PC-3 (cell line): ENCODE measurements around the gene ULBP1. TPM values are rescaled to one million over a fixed set of nuclear protein-coding genes. Genes with fewer than 3 reads are reported as not detected.
A peak's percentile ranks its signal among the peaks of the same experiment; 100 is the strongest.

Experiments
- ATAC-seq: fragments of 200-7000 bp; cut with Tn5 transposase; 2 replicates; pipeline ENCODE4 v1.9.1; 2020; ENCODE audit warnings: mild to moderate bottlenecking, moderate library complexity
- BruUV-seq: library from RNA; stranded (reverse); fragments of 400-500 nt; replicated peaks from 2 replicates; lab custom pipeline; 2021; lab: Mats Ljungman, UMichigan
- CTCF ChIA-PET: fragments of 300-600 bp; sonication (Branson Sonifier 250); formaldehyde crosslinking; loops from one replicate; lab custom pipeline; 2022; ENCODE audit warnings: antibody characterized with exemption; lab: Charles Lee
- POLR2A ChIA-PET: fragments of 300-600 bp; sonication (Branson Sonifier 250); formaldehyde crosslinking; loops from one replicate; lab custom pipeline; 2022; ENCODE audit warnings: antibody characterized with exemption; ENCODE audit not compliant: unreplicated experiment; lab: Charles Lee
- DNase-seq: peaks from one replicate; pipeline ENCODE4 v3.0.0-alpha.2; 2015
- H2AFZ ChIP-seq: fragments of 300-600 bp; sonication (generic); 2 replicates; pipeline ENCODE4 v1.6.0; 2016; ENCODE audit warnings: antibody characterized with exemption, low read length
- H3F3A ChIP-seq: fragments of 300-600 bp; sonication (generic); one replicate; pipeline ENCODE4 v1.6.0; 2017; ENCODE audit warnings: antibody characterized with exemption, low read length, control low read depth, mild to moderate bottlenecking; ENCODE audit not compliant: unreplicated experiment
- H3K27ac ChIP-seq: fragments of 300-600 bp; sonication (generic); 2 replicates; pipeline ENCODE4 v1.5.1; 2016; ENCODE audit warnings: mild to moderate bottlenecking, low read length
- H3K27me3 ChIP-seq: fragments of 300-600 bp; sonication (generic); 2 replicates; pipeline ENCODE4 v1.6.1; 2016; ENCODE audit warnings: low read length, mixed read lengths
- H3K36me3 ChIP-seq: fragments of 300-600 bp; sonication (generic); 2 replicates; pipeline ENCODE4 v1.6.1; 2016; ENCODE audit warnings: low read depth, mixed run types, low read length, mixed read lengths
- H3K4me1 ChIP-seq: fragments of 300-600 bp; sonication (generic); 2 replicates; pipeline ENCODE4 v1.5.1; 2016; ENCODE audit warnings: low read length; ENCODE audit not compliant: insufficient read depth
- H3K4me2 ChIP-seq: fragments of 300-600 bp; sonication (generic); 2 replicates; pipeline ENCODE4 v1.6.0; 2016; ENCODE audit warnings: low read length
- H3K4me3 ChIP-seq: fragments of 300-600 bp; sonication (generic); 2 replicates; pipeline ENCODE4 v1.5.1; 2016; ENCODE audit warnings: mild to moderate bottlenecking, low read length, mixed read lengths
- H3K79me2 ChIP-seq: fragments of 300-600 bp; sonication (generic); 2 replicates; pipeline ENCODE4 v1.6.1; 2017; ENCODE audit warnings: low read length, mixed read lengths
- H3K9ac ChIP-seq: fragments of 300-600 bp; sonication (generic); 2 replicates; pipeline ENCODE4 v1.6.0; 2016; ENCODE audit warnings: mild to moderate bottlenecking, low read length
- H3K9me2 ChIP-seq: fragments of 300-600 bp; sonication (generic); replicated peaks from 2 replicates; pipeline ENCODE4 v1.6.1; 2016; ENCODE audit warnings: mixed run types, low read length, mixed read lengths
- H3K9me3 ChIP-seq: fragments of 300-600 bp; sonication (generic); 2 replicates; pipeline ENCODE4 v1.6.1; 2016; ENCODE audit warnings: low read length, mixed read lengths
- H4K20me1 ChIP-seq: fragments of 300-600 bp; sonication (generic); 2 replicates; pipeline ENCODE4 v1.6.1; 2016; ENCODE audit warnings: low read length, mixed read lengths
- CTCF ChIP-seq: fragments of 300-600 bp; sonication (generic); conservative IDR thresholded peaks from 2 replicates; pipeline ENCODE4 v1.5.1; 2017; ENCODE audit warnings: antibody characterized with exemption, low read depth, mild to moderate bottlenecking, low read length
- EZH2 ChIP-seq: fragments of 300-600 bp; sonication (generic); IDR thresholded peaks from one replicate; pipeline ENCODE4 v1.6.1; 2017; ENCODE audit warnings: antibody characterized with exemption, mild to moderate bottlenecking, low read length; ENCODE audit not compliant: unreplicated experiment
- EZH2phosphoT487 ChIP-seq: fragments of 300-600 bp; sonication (generic); IDR thresholded peaks from 2 replicates; pipeline ENCODE4 v1.6.1; 2018; ENCODE audit warnings: mild to moderate bottlenecking, antibody characterized with exemption, low read length, borderline replicate concordance
- intact Hi-C: fragments of 100-400 bp; cut with micrococcal nuclease; formaldehyde crosslinking; loops from 2 replicates; pipeline ENCODE4 v1.9.0; 2023
- total RNA-seq: library from RNA; depleted of rRNA; stranded (reverse); fragments of >200 nt; gene quantifications from 2 replicates; pipeline ENCODE4 v1.2.3, GENCODE V29; 2014

The ULBP1 gene
- total RNA-seq, 1 experiment from 2014 or later, result 0.87 TPM

GRCh38 chr6:150005761-150006651 lies 42.3 kb downstream of the ULBP1 start:
- Histone ChIP-seq H3K9me3 (no peaks in the 10 kb centered on the region), H3K27me3 (no peaks in the 10 kb centered on the region), H3K27ac (no peak overlapping the region), H3K79me2 (no peaks in the 10 kb centered on the region), H2AFZ (peak overlapping the region; percentile 93), H4K20me1 (no peaks in the 10 kb centered on the region), H3K4me2 (peak overlapping the region; percentile 90), H3K36me3 (no peaks in the 10 kb centered on the region), H3K4me1 (peaks cover 9% of the 10 kb centered on the region), H3F3A (no peaks in the 10 kb centered on the region), H3K4me3 (peak overlapping the region; percentile 86), H3K9me2 (no peaks in the 10 kb centered on the region), H3K9ac (peak overlapping the region; percentile 42; the same call in 1 of the 2 replicates)
- intact Hi-C loops, result loop anchor here (2.0 kb wide), 2 partner anchors 63 to 329 kb away; partner anchors contain the start of gene ULBP3
- CTCF ChIA-PET, result no interaction called here
- no TSS peak for BruUV-seq
- no peak for ATAC-seq
- DNase-seq, result no peak
- POLR2A ChIA-PET, result no interaction called here
- no peak for TF ChIP-seq CTCF
- TF ChIP-seq EZH2phosphoT487, result no peak
- no peak for TF ChIP-seq EZH2

DNA sequence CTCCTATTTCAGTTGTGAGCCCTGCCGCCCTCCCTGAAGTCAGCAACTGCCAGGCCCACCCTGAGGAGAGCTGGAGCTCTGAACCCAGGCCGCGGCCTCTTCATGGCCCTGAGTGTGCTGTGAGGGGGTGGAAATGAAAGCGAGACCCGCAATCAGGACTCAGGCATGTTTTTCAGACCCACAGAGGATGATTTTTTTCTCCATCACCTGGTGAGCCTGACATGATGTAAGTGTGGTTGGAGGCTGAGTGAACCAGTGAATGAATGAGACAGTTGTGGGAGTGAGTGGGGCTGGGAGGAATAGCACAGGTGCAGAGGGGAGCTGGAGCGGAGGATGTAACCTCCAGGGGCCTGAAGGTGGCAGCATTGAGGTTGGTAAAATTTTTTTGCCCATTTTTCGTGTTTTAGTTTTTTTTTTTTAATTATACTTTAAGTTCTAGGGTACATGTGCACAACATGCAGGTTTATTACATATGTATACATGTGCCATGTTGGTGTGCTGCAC lies 43.3 kb downstream of the ULBP1 start:
- POLR2A ChIA-PET, result no interaction called here
- TF ChIP-seq EZH2phosphoT487 (no peak), CTCF (peak; percentile 37; the same call in 1 of the 2 replicates)
- no peaks in the 10 kb centered on the region for H4K20me1 ChIP-seq
- BruUV-seq, result no TSS peak
- no peak overlapping the region for H3K4me3 ChIP-seq
- no peak overlapping the region for H3K27ac ChIP-seq
- H3K36me3 ChIP-seq, result no peaks in the 10 kb centered on the region
- no peaks in the 10 kb centered on the region for H3F3A ChIP-seq
- H3K9me3 ChIP-seq, result no peaks in the 10 kb centered on the region
- H3K9ac ChIP-seq, result no peak overlapping the region
- CTCF ChIA-PET, result interaction anchor here (0.6 kb wide), 1 partner anchor 309 kb away, joined by 3 read pairs; no protein-coding TSS in a partner anchor
- H3K4me2 ChIP-seq, result no peak overlapping the region
- no peaks in the 10 kb centered on the region for H3K27me3 ChIP-seq
- H2AFZ ChIP-seq, result no peak overlapping the region
- ATAC-seq (no peak), DNase-seq (peak; percentile 43)
- intact Hi-C loops, result no loop called here
- H3K4me1 ChIP-seq, result peaks cover 9% of the 10 kb centered on the region
- H3K79me2 ChIP-seq, result no peaks in the 10 kb centered on the region
- no peaks in the 10 kb centered on the region for H3K9me2 ChIP-seq
